GM23338 (cell line): ENCODE data around the gene ZC2HC1B. TPM values are rescaled to one million over a fixed set of nuclear protein-coding genes. Genes with fewer than 3 reads are reported as not detected.

ENCODE experiments used
- ATAC-seq: fragments of 200-7000 bp; cut with Tn5 transposase; 3 replicates; pipeline ENCODE4 v1.9.1; 2020
- DNase-seq: peaks from one replicate; pipeline ENCODE4 v3.0.0-alpha.2; 2015; ENCODE audit warnings: low spot score
- H2AFZ ChIP-seq: fragments of 200-600 bp; sonication (generic); 2 replicates; pipeline ENCODE4 v1.8.0; 2016; ENCODE audit warnings: antibody characterized with exemption, mild to moderate bottlenecking, moderate library complexity
- H3F3A ChIP-seq: fragments of 200-600 bp; sonication (generic); replicated peaks from 2 replicates; pipeline ENCODE4 v1.8.0; 2017; ENCODE audit warnings: antibody characterized with exemption, mixed run types, low read depth
- H3K27ac ChIP-seq: fragments of 200-600 bp; sonication (generic); 2 replicates; pipeline ENCODE4 v1.6.1; 2016; ENCODE audit warnings: low read depth
- H3K27me3 ChIP-seq: fragments of 200-600 bp; sonication (generic); 2 replicates; pipeline ENCODE4 v1.8.0; 2016; ENCODE audit warnings: mild to moderate bottlenecking, mixed run types, moderate library complexity; ENCODE audit not compliant: insufficient read depth
- H3K36me3 ChIP-seq: fragments of 200-600 bp; sonication (generic); 2 replicates; pipeline ENCODE4 v1.8.0; 2016; ENCODE audit warnings: mild to moderate bottlenecking; ENCODE audit not compliant: insufficient read depth
- H3K4me1 ChIP-seq: fragments of 200-600 bp; sonication (generic); 2 replicates; pipeline ENCODE4 v1.8.0; 2016; ENCODE audit warnings: mild to moderate bottlenecking, moderate library complexity; ENCODE audit not compliant: insufficient read depth
- H3K4me2 ChIP-seq: fragments of 200-600 bp; sonication (generic); 2 replicates; pipeline ENCODE4 v1.7.1; 2017; ENCODE audit warnings: mixed run types
- H3K4me3 ChIP-seq: fragments of 200-600 bp; sonication (generic); 2 replicates; pipeline ENCODE4 v1.6.1; 2016; ENCODE audit warnings: mixed run types
- H3K79me2 ChIP-seq: fragments of 200-600 bp; sonication (generic); replicated peaks from 2 replicates; pipeline ENCODE4 v1.8.0; 2017; ENCODE audit warnings: mild to moderate bottlenecking; ENCODE audit not compliant: insufficient read depth
- H3K9me2 ChIP-seq: fragments of 200-600 bp; sonication (generic); 2 replicates; pipeline ENCODE4 v1.8.0; 2017; ENCODE audit not compliant: insufficient read depth
- H4K20me1 ChIP-seq: fragments of 200-600 bp; sonication (generic); replicated peaks from 2 replicates; pipeline ENCODE4 v1.8.0; 2017; ENCODE audit warnings: mild to moderate bottlenecking; ENCODE audit not compliant: insufficient read depth
- H3K27ac Mint-ChIP-seq: 2 replicates; pipeline ENCODE4 v1.8.0; 2020; ENCODE audit warnings: inconsistent platforms, mild to moderate bottlenecking, moderate library complexity, mixed read lengths
- H3K27me3 Mint-ChIP-seq: 3 replicates; pipeline ENCODE4 v1.8.0; 2022; ENCODE audit warnings: low read depth, mild to moderate bottlenecking, moderate library complexity, mixed read lengths, inconsistent platforms; ENCODE audit not compliant: insufficient read depth, poor library complexity
- H3K36me3 Mint-ChIP-seq: 3 replicates; pipeline ENCODE4 v1.8.0; 2021; ENCODE audit warnings: low read depth, mild to moderate bottlenecking, inconsistent platforms, moderate library complexity, mixed read lengths
- H3K4me1 Mint-ChIP-seq: 3 replicates; pipeline ENCODE4 v1.8.0; 2020; ENCODE audit warnings: mild to moderate bottlenecking, inconsistent platforms, mixed read lengths
- H3K4me3 Mint-ChIP-seq: 3 replicates; pipeline ENCODE4 v1.8.0; 2021; ENCODE audit warnings: moderate library complexity, mild to moderate bottlenecking, inconsistent platforms, mixed read lengths
- H3K9me3 Mint-ChIP-seq: 3 replicates; pipeline ENCODE4 v1.8.0; 2020; ENCODE audit warnings: moderate library complexity, mild to moderate bottlenecking, inconsistent platforms, mixed read lengths
- CREB1 ChIP-seq: fragments of 250-450 bp; sonication (Bioruptor Pico); IDR thresholded peaks from 2 replicates; pipeline ENCODE4 v1.5.0; 2020; ENCODE audit warnings: low read depth, mild to moderate bottlenecking, moderate library complexity
- ETS1 ChIP-seq: IDR thresholded peaks from 2 replicates; pipeline ENCODE4 v1.6.1; 2016; ENCODE audit warnings: antibody characterized with exemption
- EZH2 ChIP-seq: fragments of 200-600 bp; sonication (generic); IDR thresholded peaks from one replicate; pipeline ENCODE4 v1.8.0; 2017; ENCODE audit warnings: antibody characterized with exemption, mild to moderate bottlenecking, low read depth; ENCODE audit not compliant: unreplicated experiment
- EZH2phosphoT487 ChIP-seq: fragments of 200-600 bp; sonication (generic); IDR thresholded peaks from one replicate; pipeline ENCODE4 v1.8.1; 2018; ENCODE audit warnings: antibody characterized with exemption; ENCODE audit not compliant: unreplicated experiment
- JUNB ChIP-seq: IDR thresholded peaks from one replicate; pipeline ENCODE4 v1.6.1; 2016; ENCODE audit warnings: antibody characterized with exemption; ENCODE audit not compliant: unreplicated experiment
- NANOG ChIP-seq: IDR thresholded peaks from 2 replicates; pipeline ENCODE4 v1.6.1; 2016; ENCODE audit warnings: antibody characterized with exemption, borderline replicate concordance
- POLR2AphosphoS5 ChIP-seq: IDR thresholded peaks from 2 replicates; pipeline ENCODE4 v1.6.1; 2016; ENCODE audit warnings: antibody characterized with exemption, low read depth
- ZNF114 ChIP-seq: fragments of 250-450 bp; sonication (Bioruptor Pico); IDR thresholded peaks from 2 replicates; pipeline ENCODE4 v1.5.0; 2020; ENCODE audit warnings: mild to moderate bottlenecking, moderate library complexity
- ZNF331 ChIP-seq: fragments of 250-450 bp; sonication (Bioruptor Pico); IDR thresholded peaks from 2 replicates; pipeline ENCODE4 v1.5.0; 2020; ENCODE audit warnings: low read depth, mild to moderate bottlenecking, moderate library complexity
- polyA plus RNA-seq: library from polyadenylated mRNA; unstranded; fragments of >200 nt; fragmentation: Nextera tagmentation; extraction: Ambion mirVana; gene quantifications from 2 replicates; pipeline ENCODE4 v1.2.1, GENCODE V29; 2016
- total RNA-seq: library from RNA; depleted of rRNA; stranded (reverse); fragments of >200 nt; shearing (Covaris generic); gene quantifications from 2 replicates; pipeline ENCODE4 v1.2.3, GENCODE V29; 2014
- TF ChIP-seq, protein P1 (sequence below), 2 experiments: fragments of 200-600 bp in 1 of 2; sonication (generic) in 1 of 2; conservative IDR thresholded peaks; 2 replicates each; pipeline versions ENCODE4 v1.5.1 to v1.6.1; 2016 to 2017; ENCODE audit warnings: antibody characterized with exemption in 2 of 2, low read depth in 2 of 2, mild to moderate bottlenecking in 2 of 2, moderate library complexity in 1 of 2
- TF ChIP-seq, protein P2 (sequence below): IDR thresholded peaks from one replicate; pipeline ENCODE4 v1.6.1; 2018; ENCODE audit warnings: antibody characterized with exemption; ENCODE audit not compliant: unreplicated experiment

Gene ZC2HC1B
- total and polyA plus RNA-seq, 2 experiments from 2014 or later, result not detected

GRCh38 chr6:143902827-143903226 lies 38.6 kb downstream of the ZC2HC1B start (continued):
- TF ChIP-seq ETS1 (no peak), JUNB (no peak), EZH2 (no peak), EZH2phosphoT487 (no peak), POLR2AphosphoS5 (no peak), ZNF331 (CRISPR knock-in tag) (no peak)
- TF ChIP-seq, protein P1, sequence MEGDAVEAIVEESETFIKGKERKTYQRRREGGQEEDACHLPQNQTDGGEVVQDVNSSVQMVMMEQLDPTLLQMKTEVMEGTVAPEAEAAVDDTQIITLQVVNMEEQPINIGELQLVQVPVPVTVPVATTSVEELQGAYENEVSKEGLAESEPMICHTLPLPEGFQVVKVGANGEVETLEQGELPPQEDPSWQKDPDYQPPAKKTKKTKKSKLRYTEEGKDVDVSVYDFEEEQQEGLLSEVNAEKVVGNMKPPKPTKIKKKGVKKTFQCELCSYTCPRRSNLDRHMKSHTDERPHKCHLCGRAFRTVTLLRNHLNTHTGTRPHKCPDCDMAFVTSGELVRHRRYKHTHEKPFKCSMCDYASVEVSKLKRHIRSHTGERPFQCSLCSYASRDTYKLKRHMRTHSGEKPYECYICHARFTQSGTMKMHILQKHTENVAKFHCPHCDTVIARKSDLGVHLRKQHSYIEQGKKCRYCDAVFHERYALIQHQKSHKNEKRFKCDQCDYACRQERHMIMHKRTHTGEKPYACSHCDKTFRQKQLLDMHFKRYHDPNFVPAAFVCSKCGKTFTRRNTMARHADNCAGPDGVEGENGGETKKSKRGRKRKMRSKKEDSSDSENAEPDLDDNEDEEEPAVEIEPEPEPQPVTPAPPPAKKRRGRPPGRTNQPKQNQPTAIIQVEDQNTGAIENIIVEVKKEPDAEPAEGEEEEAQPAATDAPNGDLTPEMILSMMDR (conservative IDR thresholded peaks at IDR 0.05; ENCODE audit: low read depth in 2 of 2), result no peak
- TF ChIP-seq, protein P2, sequence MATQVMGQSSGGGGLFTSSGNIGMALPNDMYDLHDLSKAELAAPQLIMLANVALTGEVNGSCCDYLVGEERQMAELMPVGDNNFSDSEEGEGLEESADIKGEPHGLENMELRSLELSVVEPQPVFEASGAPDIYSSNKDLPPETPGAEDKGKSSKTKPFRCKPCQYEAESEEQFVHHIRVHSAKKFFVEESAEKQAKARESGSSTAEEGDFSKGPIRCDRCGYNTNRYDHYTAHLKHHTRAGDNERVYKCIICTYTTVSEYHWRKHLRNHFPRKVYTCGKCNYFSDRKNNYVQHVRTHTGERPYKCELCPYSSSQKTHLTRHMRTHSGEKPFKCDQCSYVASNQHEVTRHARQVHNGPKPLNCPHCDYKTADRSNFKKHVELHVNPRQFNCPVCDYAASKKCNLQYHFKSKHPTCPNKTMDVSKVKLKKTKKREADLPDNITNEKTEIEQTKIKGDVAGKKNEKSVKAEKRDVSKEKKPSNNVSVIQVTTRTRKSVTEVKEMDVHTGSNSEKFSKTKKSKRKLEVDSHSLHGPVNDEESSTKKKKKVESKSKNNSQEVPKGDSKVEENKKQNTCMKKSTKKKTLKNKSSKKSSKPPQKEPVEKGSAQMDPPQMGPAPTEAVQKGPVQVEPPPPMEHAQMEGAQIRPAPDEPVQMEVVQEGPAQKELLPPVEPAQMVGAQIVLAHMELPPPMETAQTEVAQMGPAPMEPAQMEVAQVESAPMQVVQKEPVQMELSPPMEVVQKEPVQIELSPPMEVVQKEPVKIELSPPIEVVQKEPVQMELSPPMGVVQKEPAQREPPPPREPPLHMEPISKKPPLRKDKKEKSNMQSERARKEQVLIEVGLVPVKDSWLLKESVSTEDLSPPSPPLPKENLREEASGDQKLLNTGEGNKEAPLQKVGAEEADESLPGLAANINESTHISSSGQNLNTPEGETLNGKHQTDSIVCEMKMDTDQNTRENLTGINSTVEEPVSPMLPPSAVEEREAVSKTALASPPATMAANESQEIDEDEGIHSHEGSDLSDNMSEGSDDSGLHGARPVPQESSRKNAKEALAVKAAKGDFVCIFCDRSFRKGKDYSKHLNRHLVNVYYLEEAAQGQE, result no peak

- peaks cover 8% of the 10 kb centered on the region; the same call in 2 of the 3 replicates for H3K9me3 Mint-ChIP-seq
- H3K36me3 ChIP-seq, result no peaks in the 10 kb centered on the region
- TF ChIP-seq, protein P1 (conservative IDR thresholded peaks at IDR 0.05; ENCODE audit: low read depth in 2 of 2), result no peak
- no peak for TF ChIP-seq ETS1
- no peak for TF ChIP-seq CREB1 (CRISPR knock-in tag)
- no peak for TF ChIP-seq NANOG
- no peak for TF ChIP-seq EZH2phosphoT487
- TF ChIP-seq, protein P2, result no peak
- no peak for TF ChIP-seq POLR2AphosphoS5
- no peak for TF ChIP-seq JUNB
- TF ChIP-seq ZNF114, result no peak
These were observed 46.8 kb downstream of the ZC2HC1B start for GRCh38 chr6:143911028-143911427.

More at GRCh38 chr6:143911028-143911427, 46.8 kb downstream of the ZC2HC1B start:
- no peak overlapping the region for H2AFZ ChIP-seq
- H3K27ac ChIP-seq, result no peak overlapping the region
- no peaks in the 10 kb centered on the region for H3F3A ChIP-seq
- Mint-ChIP-seq H3K4me1 (peaks cover 5% of the 10 kb centered on the region; the same call in 1 of the 3 replicates), H3K27ac (no peak overlapping the region), H3K36me3 (no peaks in the 10 kb centered on the region; the same call in 2 of the 3 replicates), H3K27me3 (peaks cover 2% of the 10 kb centered on the region), H3K4me3 (no peak overlapping the region)
- no peaks in the 10 kb centered on the region for H3K4me1 ChIP-seq
- H3K79me2 ChIP-seq, result no peaks in the 10 kb centered on the region
- peaks cover 17% of the 10 kb centered on the region; the same call in 1 of the 2 replicates for H3K9me2 ChIP-seq
- ATAC-seq (no peak), DNase-seq (no peak)
- H3K27me3 ChIP-seq, result no peaks in the 10 kb centered on the region
- H3K4me3 ChIP-seq, result no peak overlapping the region
- H4K20me1 ChIP-seq, result no peaks in the 10 kb centered on the region; the same call in 1 of the 2 replicates
- H3K4me2 ChIP-seq, result no peak overlapping the region
